ENCODE data around the gene TTC31.
"Not testable (repeated sequence)": the region's sequence is repeated elsewhere in the genome, so short reads cannot be mapped to it uniquely, and the experiment has no call there.

The TTC31 gene

GRCh38 chr2:74470742-74471141, 12.1 kb upstream of the TTC31 start:
- 93 to 94% methylated on average over 11 to 12 of the region's 12 CpGs for WGBS, 2 experiments
- Histone ChIP-seq H3K36me3 (ENCODE audit: control insufficient read depth, insufficient read depth, low read length) (peaks cover 15% of the 10 kb centered on the region), H3K4me1 (ENCODE audit: control insufficient read depth, insufficient read depth, low read length) (peaks cover 13% of the 10 kb centered on the region)
- H3K4me3 ChIP-seq (ENCODE audit: insufficient read depth, low read depth, low read length); H3K27ac ChIP-seq (ENCODE audit: insufficient read depth, low read depth, low read length, poor library complexity, severe bottlenecking); H3K27me3 ChIP-seq (ENCODE audit: control insufficient read depth, insufficient read depth, low read length, poor library complexity, severe bottlenecking); H3K9me3 ChIP-seq (ENCODE audit: control insufficient read depth, low read length): not testable (repeated sequence)

GRCh38 chr2:74471332-74472065, 11.4 kb upstream of the TTC31 start:
- Histone ChIP-seq H3K4me1 (ENCODE audit: control insufficient read depth, insufficient read depth, low read length) (peaks cover 13% of the 10 kb centered on the region), H3K9me3 (ENCODE audit: control insufficient read depth, low read length) (no peaks in the 10 kb centered on the region), H3K36me3 (ENCODE audit: control insufficient read depth, insufficient read depth, low read length) (peaks cover 15% of the 10 kb centered on the region), H3K27ac (ENCODE audit: insufficient read depth, low read depth, low read length, poor library complexity, severe bottlenecking) (peak overlapping the region; percentile 79), H3K27me3 (ENCODE audit: control insufficient read depth, insufficient read depth, low read length, poor library complexity, severe bottlenecking) (no peaks in the 10 kb centered on the region), H3K4me3 (ENCODE audit: insufficient read depth, low read depth, low read length) (peak overlapping the region; percentile 94)
- 73 to 80% methylated on average over 16 of the region's 16 CpGs for WGBS, 2 experiments

- Histone ChIP-seq H3K4me1 (ENCODE audit: control insufficient read depth, insufficient read depth, low read length) (peaks cover 13% of the 10 kb centered on the region), H3K27ac (ENCODE audit: insufficient read depth, low read depth, low read length, poor library complexity, severe bottlenecking) (peak within 1 kb of the TSS; percentile 79)
- WGBS, 2 experiments, result 2 to 3% methylated on average over 66 of the region's 66 CpGs
These were observed 10.6 kb upstream of the TTC31 start, which contains the start of gene MRPL53 for GRCh38 chr2:74472086-74472944. MRPL53 (minus strand) TSS chr2:74472680; CDS start chr2:74472660, 20 bp downstream.

GRCh38 chr2:74472945-74473258, 10.0 kb upstream of the TTC31 start:
- peaks cover 13% of the 10 kb centered on the region for H3K4me1 ChIP-seq (ENCODE audit: control insufficient read depth, insufficient read depth, low read length)
- 45 to 46% methylated on average over 7 of the region's 7 CpGs for WGBS, 2 experiments

More at GRCh38 chr2:74472086-74472944, 10.6 kb upstream of the TTC31 start, which contains the start of gene MRPL53:
- Histone ChIP-seq H3K9me3 (ENCODE audit: control insufficient read depth, low read length) (no peaks in the 10 kb centered on the region), H3K4me3 (ENCODE audit: insufficient read depth, low read depth, low read length) (peak within 1 kb of the TSS; percentile 94), H3K27me3 (ENCODE audit: control insufficient read depth, insufficient read depth, low read length, poor library complexity, severe bottlenecking) (no peaks in the 10 kb centered on the region), H3K36me3 (ENCODE audit: control insufficient read depth, insufficient read depth, low read length) (peaks cover 15% of the 10 kb centered on the region)

GRCh38 chr2:74474481-74474880, 8.4 kb upstream of the TTC31 start:
- Histone ChIP-seq H3K27ac (ENCODE audit: insufficient read depth, low read depth, low read length, poor library complexity, severe bottlenecking) (no peak overlapping the region), H3K4me3 (ENCODE audit: insufficient read depth, low read depth, low read length) (no peak overlapping the region)
- WGBS, 2 experiments, result 94 to 95% methylated on average over 6 of the region's 6 CpGs

More at GRCh38 chr2:74472945-74473258, 10.0 kb upstream of the TTC31 start:
- Histone ChIP-seq H3K9me3 (ENCODE audit: control insufficient read depth, low read length) (no peaks in the 10 kb centered on the region), H3K4me3 (ENCODE audit: insufficient read depth, low read depth, low read length) (peak overlapping the region; percentile 94), H3K27me3 (ENCODE audit: control insufficient read depth, insufficient read depth, low read length, poor library complexity, severe bottlenecking) (no peaks in the 10 kb centered on the region), H3K36me3 (ENCODE audit: control insufficient read depth, insufficient read depth, low read length) (peaks cover 15% of the 10 kb centered on the region), H3K27ac (ENCODE audit: insufficient read depth, low read depth, low read length, poor library complexity, severe bottlenecking) (peak overlapping the region; percentile 74)

GRCh38 chr2:74474899-74475298, 8.0 kb upstream of the TTC31 start:
- Histone ChIP-seq H3K36me3 (ENCODE audit: control insufficient read depth, insufficient read depth, low read length) (peaks cover 15% of the 10 kb centered on the region), H3K4me3 (ENCODE audit: insufficient read depth, low read depth, low read length) (no peak overlapping the region), H3K27ac (ENCODE audit: insufficient read depth, low read depth, low read length, poor library complexity, severe bottlenecking) (no peak overlapping the region), H3K4me1 (ENCODE audit: control insufficient read depth, insufficient read depth, low read length) (peaks cover 13% of the 10 kb centered on the region), H3K27me3 (ENCODE audit: control insufficient read depth, insufficient read depth, low read length, poor library complexity, severe bottlenecking) (no peaks in the 10 kb centered on the region), H3K9me3 (ENCODE audit: control insufficient read depth, low read length) (no peaks in the 10 kb centered on the region)
- WGBS, 2 experiments, result 88 to 90% methylated on average over 5 of the region's 5 CpGs

More at GRCh38 chr2:74474481-74474880, 8.4 kb upstream of the TTC31 start:
- Histone ChIP-seq H3K4me1 (ENCODE audit: control insufficient read depth, insufficient read depth, low read length) (peaks cover 13% of the 10 kb centered on the region), H3K27me3 (ENCODE audit: control insufficient read depth, insufficient read depth, low read length, poor library complexity, severe bottlenecking) (no peaks in the 10 kb centered on the region), H3K9me3 (ENCODE audit: control insufficient read depth, low read length) (no peaks in the 10 kb centered on the region), H3K36me3 (ENCODE audit: control insufficient read depth, insufficient read depth, low read length) (peaks cover 15% of the 10 kb centered on the region)

- Histone ChIP-seq H3K9me3 (ENCODE audit: control insufficient read depth, low read length) (no peaks in the 10 kb centered on the region), H3K27ac (ENCODE audit: insufficient read depth, low read depth, low read length, poor library complexity, severe bottlenecking) (no peak overlapping the region), H3K27me3 (ENCODE audit: control insufficient read depth, insufficient read depth, low read length, poor library complexity, severe bottlenecking) (no peaks in the 10 kb centered on the region), H3K4me3 (ENCODE audit: insufficient read depth, low read depth, low read length) (peak overlapping the region; percentile 98), H3K36me3 (ENCODE audit: control insufficient read depth, insufficient read depth, low read length) (no peaks in the 10 kb centered on the region), H3K4me1 (ENCODE audit: control insufficient read depth, insufficient read depth, low read length) (peaks cover 12% of the 10 kb centered on the region)
- WGBS, 2 experiments, result 86 to 89% methylated on average over 3 of the region's 3 CpGs
These were observed 1.4 kb upstream of the TTC31 start for GRCh38 chr2:74481431-74481830.

GRCh38 chr2:74481961-74482800, 700 bp upstream of the TTC31 start:
- H3K4me1 ChIP-seq (ENCODE audit: control insufficient read depth, insufficient read depth, low read length), result peaks cover 12% of the 10 kb centered on the region
- WGBS, 2 experiments, result 1 to 2% methylated on average over 80 of the region's 80 CpGs
- H3K27ac ChIP-seq (ENCODE audit: insufficient read depth, low read depth, low read length, poor library complexity, severe bottlenecking), result peak overlapping the region; percentile 1
- H3K27me3 ChIP-seq (ENCODE audit: control insufficient read depth, insufficient read depth, low read length, poor library complexity, severe bottlenecking), result no peaks in the 10 kb centered on the region
- peak overlapping the region; percentile 98 for H3K4me3 ChIP-seq (ENCODE audit: insufficient read depth, low read depth, low read length)
- H3K9me3 ChIP-seq (ENCODE audit: control insufficient read depth, low read length), result no peaks in the 10 kb centered on the region
- no peaks in the 10 kb centered on the region for H3K36me3 ChIP-seq (ENCODE audit: control insufficient read depth, insufficient read depth, low read length)

- Histone ChIP-seq H3K4me3 (ENCODE audit: insufficient read depth, low read depth, low read length) (peak overlapping the region; percentile 98), H3K4me1 (ENCODE audit: control insufficient read depth, insufficient read depth, low read length) (peaks cover 12% of the 10 kb centered on the region)
- H3K27ac ChIP-seq (ENCODE audit: insufficient read depth, low read depth, low read length, poor library complexity, severe bottlenecking); H3K27me3 ChIP-seq (ENCODE audit: control insufficient read depth, insufficient read depth, low read length, poor library complexity, severe bottlenecking); H3K9me3 ChIP-seq (ENCODE audit: control insufficient read depth, low read length); H3K36me3 ChIP-seq (ENCODE audit: control insufficient read depth, insufficient read depth, low read length): not testable (repeated sequence)
- 89% methylated on average over 19 of the region's 19 CpGs for WGBS, 2 experiments
These were observed 839 bp downstream of the TTC31 start for GRCh38 chr2:74483675-74484164.
